HTR-8/SVneo (cell line): ENCODE measurements around the gene NME3.
A peak's percentile ranks its signal among the peaks of the same experiment; 100 is the strongest.

Source experiments
- DNase-seq: peaks from one replicate; pipeline ENCODE4 v3.0.0; 2011; ENCODE audit warnings: low spot score, mixed read lengths; ENCODE audit not compliant: insufficient read length
- FAIRE-seq: peaks from 2 replicates; lab custom pipeline; 2011; peaks lifted over from hg19 to GRCh38; lab: Jason Lieb, UNC

NME3 gene

DNA sequence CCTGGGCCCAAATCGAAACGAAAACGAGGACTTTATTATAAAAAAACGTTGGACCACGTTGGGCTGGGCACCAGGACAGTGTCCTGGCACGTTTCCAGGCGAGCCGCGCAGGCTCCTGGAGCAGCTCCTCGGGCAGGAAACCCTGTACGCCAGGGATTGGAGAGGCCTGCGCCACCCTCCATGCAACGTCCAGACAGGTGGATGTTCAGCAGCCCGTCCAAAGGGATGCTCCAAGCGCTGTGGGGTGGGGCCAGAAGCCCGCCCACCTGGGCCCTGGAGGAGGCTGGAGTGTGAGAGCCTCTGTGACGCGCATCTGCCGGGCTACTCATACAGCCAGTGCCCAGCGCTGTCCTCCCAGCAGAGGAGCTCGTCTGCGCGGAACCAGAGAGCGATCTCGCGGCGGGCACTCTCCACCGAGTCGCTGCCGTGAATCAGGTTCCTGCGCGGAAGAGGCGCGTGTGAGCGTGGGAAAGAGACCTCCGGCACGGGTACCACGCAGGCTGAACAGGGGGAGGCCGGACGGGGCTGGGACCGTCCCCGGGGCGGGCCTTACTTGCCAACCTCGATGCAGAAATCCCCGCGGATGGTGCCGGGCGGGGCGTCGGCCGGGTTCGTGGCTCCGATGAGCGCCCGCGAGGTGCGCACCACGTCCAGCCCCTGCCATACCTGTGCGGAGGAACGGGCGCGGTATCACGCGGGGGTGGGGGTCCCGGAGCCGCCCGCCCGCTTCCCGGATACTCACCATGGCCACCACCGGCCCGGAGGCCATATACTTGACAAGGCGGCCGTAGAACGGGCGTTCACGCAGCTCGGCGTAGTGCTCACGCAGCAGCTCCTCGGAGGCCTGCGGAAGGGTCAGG lies 785 bp downstream of the NME3 start:
- DNase-seq (no peak), FAIRE-seq (no peak)

DNA sequence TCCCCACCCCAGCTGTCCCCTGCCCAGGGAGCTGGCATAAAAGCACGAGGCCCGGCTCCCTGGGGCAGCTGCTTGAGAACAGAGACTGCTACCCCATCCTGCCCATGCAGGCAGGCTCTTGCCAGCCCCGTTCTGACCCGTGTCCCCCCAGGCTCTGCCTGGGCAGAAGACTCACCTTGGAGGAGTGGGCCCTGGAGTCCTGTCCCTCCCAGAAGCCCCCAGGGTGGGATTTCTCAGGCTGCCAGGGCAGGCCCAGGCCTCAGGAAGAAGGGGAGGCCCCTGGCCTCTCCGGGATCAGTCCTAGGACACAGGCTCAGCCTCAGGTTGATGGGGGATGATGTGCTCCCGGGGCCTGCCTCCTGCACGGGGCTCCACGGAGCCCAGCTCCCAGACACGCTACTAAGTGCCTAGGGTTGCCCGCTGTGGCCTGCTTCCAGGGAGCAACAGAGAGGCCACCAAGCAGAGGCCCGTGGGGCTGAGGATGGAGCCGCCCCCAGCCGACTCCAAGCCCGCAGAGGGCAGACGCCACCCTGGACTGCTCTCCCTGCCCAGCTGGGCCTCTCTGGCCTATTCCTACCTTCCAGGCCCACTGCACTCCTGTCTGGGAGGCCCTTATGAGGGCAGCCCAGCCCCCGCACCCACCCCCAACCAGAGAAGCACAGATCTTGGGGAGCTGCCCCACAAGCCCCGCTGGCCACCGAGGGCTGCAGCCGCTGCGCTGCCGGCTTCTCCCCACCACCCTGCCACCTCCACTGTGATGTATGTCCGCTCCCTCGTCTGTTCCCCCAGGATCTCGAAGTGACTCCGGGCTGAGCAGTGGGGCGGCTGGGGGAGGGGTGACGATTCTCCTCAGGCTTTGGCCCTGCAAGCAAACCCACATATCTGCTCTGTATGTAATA lies 1.7 kb downstream of the NME3 start:
- FAIRE-seq: no peak
- no peak for DNase-seq

DNA sequence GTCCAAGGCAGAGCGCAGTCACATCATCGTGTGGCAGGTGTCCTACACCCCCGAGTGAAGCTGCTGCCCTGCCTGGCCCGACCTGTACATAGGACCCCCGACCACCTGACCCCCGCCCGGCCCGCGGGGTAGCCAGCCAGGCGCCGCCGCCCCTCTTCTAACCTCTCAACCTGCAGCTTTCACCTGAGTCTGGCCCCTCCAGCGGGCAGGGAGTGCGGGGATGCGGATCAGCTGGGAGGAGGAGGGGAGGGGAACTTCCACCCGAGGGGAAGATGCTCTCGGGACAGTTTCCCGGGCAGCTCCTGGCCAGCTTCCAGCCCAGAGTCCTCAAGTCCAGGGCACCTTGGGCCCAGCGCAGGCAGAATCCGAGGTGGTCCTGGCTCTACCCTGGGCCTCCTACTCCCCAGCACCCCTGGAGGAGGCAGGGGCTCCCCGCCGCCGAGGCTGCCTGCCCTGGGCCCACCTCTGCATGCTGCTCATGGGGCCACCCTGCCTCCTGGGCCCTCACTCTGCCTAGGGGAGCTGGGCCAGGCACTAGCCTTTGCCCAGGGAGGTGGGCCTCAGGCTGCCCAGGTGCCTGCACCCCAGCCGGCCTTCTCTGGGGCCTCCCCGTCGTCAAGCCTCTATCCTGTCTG lies 2.5 kb downstream of the NME3 start:
- FAIRE-seq (no peak), DNase-seq (no peak)

DNA sequence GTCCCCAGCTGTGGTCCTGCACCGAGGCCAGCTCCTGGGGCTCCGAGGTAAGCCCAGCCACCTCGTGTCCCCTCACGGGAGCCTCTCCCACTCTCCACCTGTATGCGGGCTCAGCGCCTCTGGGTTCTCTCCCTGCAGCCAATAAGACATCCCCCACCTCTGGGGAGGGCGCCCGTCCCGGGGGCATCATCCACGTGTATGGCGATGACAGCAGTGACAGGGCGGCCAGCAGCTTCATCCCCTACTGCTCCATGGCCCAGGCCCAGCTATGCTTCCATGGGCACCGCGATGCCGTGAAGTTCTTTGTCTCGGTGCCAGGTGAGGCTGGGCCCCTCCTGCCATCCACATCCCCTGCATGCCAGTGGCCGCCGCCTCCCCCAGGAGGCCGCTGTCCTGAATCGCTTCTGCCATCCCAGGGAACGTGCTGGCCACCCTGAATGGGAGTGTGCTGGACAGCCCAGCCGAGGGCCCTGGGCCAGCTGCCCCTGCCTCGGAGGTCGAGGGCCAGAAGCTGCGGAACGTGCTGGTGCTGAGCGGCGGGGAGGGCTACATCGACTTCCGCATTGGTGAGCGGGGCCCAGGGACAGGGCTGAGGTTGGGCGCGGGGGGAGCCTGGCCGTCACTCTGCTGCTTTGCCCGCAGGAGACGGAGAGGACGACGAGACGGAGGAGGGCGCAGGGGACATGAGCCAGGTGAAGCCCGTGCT lies 3.1 kb downstream of the NME3 start:
- no peak for FAIRE-seq
- no peak for DNase-seq

DNA sequence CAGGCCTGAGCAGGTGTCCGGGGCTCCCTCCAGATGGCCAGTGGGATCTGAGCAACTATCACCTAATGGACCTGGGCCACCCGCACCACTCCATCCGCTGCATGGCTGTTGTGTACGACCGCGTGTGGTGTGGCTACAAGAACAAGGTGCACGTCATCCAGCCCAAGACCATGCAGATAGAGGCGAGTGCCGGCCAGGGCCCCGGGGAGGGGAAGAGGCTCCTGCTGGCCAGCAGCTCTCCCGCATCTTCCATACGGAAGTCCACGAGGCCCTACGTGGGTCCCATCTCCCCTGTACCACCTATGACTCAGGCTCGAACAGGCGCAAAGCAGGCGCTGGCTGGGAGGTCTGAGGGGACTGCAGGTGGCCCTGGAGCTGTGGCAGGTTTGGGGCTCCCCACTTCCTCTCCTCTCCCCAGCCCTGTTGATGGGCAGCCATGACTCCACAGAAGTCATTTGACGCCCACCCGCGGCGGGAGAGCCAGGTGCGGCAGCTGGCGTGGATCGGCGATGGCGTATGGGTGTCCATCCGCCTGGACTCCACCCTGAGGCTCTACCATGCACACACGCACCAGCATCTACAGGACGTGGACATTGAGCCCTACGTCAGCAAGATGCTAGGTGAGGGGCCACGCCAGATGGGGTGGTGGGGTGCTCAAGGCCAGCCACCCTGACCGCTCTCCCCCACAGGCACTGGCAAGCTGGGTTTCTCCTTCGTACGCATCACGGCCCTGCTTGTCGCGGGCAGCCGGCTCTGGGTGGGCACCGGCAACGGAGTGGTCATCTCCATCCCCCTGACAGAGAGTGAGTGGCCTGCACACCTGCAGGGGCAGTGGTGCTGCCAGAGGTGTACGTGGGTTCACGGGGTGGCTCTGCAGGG lies 4.0 kb downstream of the NME3 start:
- FAIRE-seq (no peak), DNase-seq (no peak)

DNA sequence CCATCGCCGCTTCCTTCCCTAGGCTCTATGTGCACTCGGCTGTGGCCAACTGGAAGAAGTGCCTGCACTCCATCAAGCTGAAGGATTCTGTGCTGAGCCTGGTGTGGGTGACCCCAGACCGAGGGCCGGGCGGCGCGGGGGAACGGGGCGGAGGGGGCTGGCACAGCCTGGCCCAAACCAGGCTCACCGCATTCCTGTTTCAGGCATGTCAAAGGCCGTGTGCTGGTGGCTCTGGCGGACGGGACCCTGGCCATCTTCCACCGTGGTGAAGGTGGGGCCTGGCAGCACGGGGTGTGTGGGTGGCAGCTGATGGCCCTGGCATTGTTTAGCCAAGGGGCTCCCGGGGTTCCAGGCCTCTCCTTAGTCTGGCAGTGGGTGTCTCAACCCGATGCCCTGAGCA lies 4.6 kb downstream of the NME3 start:
- FAIRE-seq (no peak), DNase-seq (no peak)

DNA sequence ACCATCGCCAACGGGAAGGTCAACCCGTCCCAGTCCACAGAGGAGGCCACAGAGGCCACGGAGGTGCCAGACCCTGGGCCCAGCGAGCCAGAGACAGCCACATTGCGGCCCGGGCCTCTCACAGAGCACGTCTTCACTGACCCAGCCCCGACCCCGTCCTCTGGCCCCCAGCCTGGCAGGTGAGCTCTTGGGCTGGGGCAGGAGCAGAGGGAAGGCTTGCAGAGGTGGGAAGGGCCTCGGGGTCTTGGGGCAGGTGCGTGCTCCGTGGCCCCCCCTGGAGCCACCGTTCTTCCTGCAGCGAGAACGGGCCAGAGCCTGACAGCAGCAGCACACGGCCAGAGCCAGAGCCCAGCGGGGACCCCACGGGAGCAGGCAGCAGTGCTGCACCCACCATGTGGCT lies 5.1 kb downstream of the NME3 start:
- DNase-seq (no peak), FAIRE-seq (no peak)

DNA sequence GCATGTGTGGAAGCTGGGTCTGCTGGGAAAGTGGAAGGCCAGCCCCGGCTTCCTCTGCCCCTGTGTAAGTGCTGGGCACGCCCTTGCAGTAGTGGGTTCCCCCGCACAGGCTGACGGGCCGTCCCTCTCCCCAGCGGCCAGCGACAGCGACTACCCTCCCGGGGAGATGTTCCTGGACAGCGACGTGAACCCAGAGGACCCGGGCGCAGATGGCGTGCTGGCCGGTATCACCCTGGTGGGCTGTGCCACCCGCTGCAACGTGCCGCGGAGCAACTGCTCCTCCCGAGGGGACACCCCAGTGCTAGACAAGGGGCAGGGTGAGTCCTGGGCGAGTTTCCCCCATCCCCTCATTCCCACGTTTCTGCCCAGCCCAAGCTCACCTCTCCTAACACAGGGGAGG lies 5.5 kb downstream of the NME3 start:
- FAIRE-seq (no peak), DNase-seq (no peak)

DNA sequence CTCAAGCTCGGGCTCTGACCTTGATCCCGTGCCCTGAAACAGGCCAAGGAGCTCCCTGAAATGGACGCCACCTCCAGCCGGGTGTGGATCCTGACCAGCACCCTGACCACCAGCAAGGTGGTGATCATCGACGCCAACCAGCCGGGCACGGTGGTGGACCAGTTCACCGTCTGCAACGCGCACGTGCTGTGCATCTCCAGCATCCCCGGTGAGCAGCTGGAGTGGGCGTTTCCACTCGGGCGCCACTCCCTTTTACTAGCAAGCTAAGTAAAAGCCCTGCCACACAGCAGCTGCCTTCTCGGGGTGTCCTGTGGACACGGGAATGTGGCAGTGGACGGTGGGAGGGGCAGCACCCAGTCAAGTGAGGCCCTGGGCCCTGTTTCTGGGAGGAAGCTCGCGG lies 6.4 kb downstream of the NME3 start:
- DNase-seq (no peak), FAIRE-seq (no peak)

DNA sequence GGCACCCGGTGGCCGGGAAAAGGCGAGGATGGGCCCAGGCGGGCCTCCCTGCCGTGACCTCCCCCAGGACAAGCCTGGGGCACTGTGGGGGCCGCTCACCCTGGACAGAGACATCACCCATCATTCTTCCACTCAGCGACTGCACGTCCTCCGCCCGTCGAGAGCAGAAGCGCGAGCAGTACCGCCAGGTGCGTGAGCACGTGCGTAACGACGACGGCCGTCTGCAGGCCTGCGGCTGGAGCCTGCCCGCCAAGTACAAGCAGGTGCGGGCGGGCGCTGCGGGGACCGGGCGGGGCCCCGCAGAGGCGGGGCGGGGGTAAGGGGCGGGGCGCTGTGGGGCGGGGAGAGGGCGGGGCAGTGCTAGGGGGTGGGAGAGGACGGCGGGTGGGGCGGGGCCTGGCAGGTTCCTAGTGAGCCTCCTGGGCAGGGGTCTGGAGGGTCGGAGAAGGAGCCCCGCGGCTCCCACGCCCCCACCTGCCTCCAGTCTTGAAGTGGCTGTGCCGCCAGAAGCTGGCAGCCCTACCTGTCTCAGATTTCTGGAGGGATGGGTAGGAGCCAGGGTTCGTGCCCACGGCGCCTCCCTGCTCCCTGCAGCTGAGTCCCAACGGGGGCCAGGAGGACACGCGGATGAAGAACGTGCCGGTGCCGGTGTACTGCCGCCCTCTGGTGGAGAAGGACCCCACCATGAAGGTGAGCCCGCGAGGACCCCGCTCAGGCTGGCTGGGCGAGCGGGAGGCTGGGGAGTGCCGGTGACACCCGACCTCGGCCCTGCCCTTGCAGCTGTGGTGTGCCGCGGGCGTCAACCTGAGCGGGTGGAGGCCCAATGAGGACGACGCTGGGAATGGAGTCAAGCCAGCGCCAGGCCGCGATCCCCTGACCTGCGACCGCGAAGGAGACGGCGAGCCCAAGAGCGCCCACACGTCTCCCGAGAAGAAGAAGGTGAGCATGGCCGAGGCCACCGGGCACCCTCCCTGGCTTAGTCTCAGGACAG lies 7.5 kb downstream of the NME3 start:
- peak; percentile 40 for FAIRE-seq
- peak; percentile 45 for DNase-seq

DNA sequence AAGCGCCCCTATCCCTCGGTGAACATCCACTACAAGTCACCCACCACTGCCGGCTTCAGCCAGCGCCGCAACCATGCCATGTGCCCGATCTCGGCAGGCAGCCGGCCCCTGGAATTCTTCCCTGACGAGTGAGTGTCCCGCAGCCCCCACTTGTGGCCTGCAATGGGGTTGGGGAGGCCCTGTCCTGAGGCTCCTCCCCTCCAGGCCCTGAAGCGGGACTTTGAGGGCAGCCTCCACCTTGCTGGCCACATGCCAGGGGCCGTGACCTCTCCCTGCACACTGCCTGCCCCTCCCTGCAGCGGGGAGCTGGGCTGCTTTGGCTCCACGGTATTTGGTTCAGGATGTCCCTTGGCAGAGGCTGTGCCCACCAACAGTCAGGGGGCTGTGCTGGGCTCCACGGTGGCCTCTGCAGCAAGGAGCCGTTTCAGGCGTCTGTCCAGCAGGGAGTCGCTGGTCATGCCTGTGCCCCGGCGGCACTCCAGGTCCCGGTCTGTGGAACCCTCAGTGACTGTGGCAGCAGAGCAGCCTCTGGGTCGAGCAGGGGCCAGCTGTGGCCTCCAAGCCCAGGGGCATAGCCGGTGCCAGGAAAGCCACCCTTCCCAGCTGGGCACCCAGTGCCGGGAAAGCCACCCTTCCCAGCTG lies 8.3 kb downstream of the NME3 start:
- DNase-seq: no peak
- FAIRE-seq: no peak

DNA sequence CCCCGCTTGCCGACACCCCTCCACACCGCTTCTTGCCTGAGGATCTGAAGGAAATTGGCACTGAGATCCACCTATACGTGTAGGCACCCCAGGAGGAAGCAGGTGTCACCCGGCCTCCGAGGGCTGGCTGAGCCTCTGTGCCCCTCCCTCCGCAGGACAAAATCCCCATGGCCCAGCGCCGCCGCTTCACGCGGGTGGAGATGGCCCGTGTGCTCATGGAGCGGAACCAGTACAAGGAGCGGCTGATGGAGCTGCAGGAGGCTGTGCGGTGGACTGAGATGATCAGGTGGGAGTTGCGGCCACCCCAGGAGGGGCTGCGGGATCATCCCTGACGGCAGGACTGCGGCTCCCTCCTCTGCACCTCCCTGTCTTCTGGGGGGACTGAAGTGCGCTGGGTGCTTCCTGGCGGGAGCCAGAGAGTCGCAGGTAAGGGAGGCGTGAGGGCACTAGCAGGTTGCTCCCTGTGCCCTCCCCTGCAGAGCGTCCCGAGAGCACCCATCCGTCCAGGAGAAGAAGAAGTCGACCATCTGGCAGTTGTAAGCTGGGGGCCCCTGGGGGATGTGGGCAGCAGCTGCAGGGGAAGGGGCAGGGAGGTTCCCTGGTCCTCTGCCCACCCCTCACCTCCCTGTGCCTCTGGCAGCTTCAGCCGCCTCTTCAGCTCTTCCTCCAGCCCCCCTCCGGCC lies 9.0 kb downstream of the NME3 start:
- DNase-seq: no peak
- FAIRE-seq: peak; percentile 59

DNA sequence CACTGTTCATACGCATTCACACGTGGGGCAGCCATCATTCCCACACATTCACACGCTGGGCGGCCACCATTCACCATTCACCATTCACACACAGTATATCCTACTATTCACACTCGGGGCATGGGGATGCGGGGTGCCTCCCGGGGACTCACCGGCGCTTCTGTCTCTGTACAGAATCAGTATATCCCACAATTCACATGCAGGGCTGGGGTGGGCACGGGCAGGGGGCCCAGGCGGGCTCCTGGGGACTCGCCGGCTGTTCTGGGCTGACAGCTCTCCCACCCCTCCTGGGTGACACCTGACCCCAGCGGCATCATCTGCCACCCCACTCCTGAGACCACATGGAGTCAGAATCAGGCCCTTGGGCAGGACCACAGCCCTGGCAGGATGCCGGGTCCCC lies 9.6 kb downstream of the NME3 start:
- DNase-seq (no peak), FAIRE-seq (no peak)

DNA sequence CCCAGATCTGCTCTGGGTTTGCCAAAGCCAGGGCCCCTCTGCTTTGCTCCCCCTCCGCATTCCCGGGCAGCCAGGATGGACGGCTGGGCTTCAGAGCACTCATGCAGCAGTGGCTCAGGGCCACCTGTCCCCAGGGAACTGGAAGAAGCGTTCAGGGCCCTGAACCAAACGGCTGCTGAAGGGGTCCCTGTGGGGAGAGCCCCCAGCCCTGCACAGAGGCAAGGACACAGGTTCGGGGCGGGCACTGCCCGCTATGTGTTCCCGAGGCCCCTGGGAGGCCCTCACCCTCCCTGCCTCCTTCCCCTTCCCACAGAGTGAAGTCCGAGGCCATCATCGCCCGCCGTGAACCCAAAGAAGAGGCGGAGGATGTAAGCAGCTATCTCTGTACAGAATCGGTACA lies 10.4 kb downstream of the NME3 start:
- FAIRE-seq (no peak), DNase-seq (no peak)

DNA sequence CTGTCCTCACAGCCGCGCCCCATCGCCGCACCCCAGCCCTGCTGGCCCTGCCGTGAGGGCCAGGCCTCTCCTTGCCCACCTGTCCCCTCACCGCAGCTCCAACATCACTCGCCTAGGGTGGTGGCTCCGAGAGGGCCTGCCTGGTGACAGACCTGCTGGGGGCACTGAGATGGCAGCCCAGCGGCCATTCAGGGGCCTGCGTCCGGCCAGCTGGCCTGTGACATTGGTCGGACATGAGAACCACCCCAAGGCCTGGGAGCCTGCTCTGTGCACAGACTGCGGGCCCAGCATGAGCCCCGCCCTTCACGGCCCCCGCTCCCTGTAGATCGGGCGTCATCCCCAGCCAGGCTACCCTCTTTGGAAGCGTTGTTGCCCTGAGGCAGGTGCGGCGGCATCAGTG lies 11.8 kb downstream of the NME3 start:
- DNase-seq (no peak), FAIRE-seq (no peak)

DNA sequence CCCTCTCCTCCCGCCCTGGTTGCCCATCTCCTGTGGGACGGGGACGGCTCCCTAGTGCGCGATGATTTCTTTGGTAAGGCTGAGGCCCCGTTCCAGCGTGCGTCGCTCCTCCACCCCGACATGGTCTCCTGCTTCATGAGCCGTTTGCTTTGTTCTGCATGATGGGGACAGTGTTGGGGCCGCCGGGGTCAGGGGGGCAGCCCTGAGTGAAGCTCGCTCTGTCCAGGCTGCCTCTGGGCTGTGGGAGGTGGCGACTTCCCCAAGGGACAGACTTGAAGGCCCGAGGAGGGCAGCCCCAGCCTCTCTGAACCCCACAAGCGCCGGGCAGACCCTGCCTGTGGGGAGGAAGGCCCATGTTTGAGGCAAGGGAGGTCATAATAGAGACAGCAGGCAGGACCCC lies 12.4 kb downstream of the NME3 start:
- no peak for FAIRE-seq
- DNase-seq: no peak
